ENCODE data around the gene DBI.
"Not testable (repeated sequence)": the region's sequence is repeated elsewhere in the genome, so short reads cannot be mapped to it uniquely, and the experiment has no call there.

Gene DBI

DNA sequence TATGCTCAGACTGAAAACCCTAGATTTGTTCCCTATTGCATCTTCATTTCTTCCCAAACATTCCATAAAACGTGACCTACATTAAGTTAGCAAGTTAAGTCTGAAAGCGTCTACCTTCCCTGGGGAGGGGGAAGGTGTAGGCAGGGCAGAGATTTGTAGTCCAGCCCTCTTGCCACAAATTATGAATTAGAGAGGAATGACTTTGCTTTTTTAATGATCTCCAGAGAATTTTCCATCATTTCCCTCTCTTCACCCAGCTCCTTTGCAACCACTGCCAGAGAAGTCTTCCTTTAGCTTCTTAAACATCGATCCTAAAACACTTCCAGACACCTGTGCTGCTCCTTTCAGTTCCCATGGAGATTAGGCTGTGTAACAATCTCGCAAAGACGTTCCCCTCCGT lies 1.3 kb upstream of the DBI start:
- DNase-seq (ENCODE audit: low spot score), result no peak

GRCh38 chr2:119366161-119366648 lies 572 bp upstream of the DBI start:
- no peak for DNase-seq (ENCODE audit: low spot score)

GRCh38 chr2:119367472-119368099 lies 809 bp downstream of the DBI start:
- DNase-seq (ENCODE audit: low spot score), result peak; percentile 9

GRCh38 chr2:119369845-119370244 lies 3.1 kb downstream of the DBI start:
- no peak for DNase-seq (ENCODE audit: low spot score)

DNA sequence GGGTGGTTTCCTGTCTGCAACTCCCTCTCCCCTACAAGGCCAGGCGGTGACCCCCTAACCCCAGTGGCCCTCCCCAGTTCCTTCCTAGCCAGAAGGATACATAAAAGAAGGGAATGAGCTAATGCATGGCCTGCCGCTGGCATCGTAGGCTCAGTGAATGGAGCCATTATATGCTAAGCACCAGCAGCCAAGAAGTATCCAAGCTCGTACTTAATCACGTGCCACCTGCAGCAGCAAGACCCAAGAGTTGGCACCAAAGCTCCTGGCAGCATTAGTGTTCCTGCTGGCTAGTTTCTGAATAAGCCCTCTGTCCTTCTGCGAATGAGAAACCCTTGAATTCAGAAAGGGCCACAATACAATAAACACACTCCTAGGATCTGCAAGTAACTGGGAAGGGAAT lies 4.3 kb downstream of the DBI start:
- no peak for DNase-seq (ENCODE audit: low spot score)

DNA sequence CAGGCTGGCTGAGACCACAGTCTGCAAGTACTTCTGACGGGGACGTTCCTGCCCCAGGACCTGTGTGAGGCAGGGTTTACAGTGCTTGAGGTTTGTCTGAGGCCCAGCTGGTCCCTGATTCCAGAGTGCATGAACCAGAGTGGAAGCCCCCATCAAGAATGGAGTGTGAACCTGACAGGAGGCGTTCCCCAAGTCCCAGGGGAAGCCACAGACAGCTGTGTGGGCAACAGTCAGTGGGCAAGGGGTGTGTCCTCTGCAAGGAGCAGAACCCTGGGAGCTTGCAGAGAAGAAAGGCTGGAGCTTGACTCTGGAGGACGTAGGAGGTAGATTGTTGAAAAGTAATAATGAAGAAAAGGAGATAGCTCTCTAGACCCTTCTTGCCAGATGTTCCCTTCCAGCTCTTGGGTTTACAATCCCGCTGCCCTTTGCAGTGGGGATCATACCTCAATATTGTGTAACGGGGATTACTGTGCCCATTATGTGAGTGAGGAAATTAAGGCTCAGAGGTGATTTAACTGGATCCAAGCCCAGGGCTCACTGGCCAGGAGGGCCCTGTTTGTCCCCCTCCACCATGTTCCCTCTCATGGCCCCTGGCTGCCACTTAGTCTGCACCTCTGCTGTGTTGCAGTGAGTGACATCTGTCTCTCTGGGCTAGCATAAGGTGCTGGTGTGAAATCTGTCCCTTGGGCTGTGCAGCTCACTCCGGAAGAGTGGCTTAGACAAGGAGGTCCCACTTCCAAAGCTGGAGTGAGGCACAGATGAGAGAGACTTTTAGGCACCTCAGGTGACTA lies 6.2 kb downstream of the DBI start:
- DNase-seq (ENCODE audit: low spot score), result no peak

- DNase-seq (ENCODE audit: low spot score), result not testable (repeated sequence)
Measured at GRCh38 chr2:119373907-119374745, 7.3 kb downstream of the DBI start.

DNA sequence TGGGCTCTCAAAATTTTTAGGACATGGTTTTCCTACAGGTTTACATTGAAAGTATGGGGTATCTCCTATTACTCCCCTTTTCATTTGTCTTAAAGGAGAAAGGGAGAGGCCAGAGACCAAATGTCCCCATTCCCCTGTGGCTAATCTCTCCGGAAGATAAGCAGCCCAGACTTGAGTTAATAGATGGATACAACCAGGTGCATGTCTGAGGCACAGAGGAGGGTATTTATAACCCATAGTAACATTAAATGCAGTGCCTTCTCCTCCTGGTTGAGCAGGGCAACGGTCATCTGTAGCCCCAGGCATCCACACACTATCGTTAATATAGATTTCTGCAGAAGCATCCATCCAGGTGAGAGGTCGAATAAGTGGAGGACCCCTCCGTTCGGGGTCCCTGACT lies 9.6 kb downstream of the DBI start:
- not testable (repeated sequence) for DNase-seq (ENCODE audit: low spot score)

GRCh38 chr2:119376810-119377209 lies 10.0 kb downstream of the DBI start:
- DNase-seq (ENCODE audit: low spot score), result no peak

GRCh38 chr2:119377294-119377992 lies 10.7 kb downstream of the DBI start:
- DNase-seq (ENCODE audit: low spot score), result no peak

GRCh38 chr2:119377993-119378345 lies 11.2 kb downstream of the DBI start:
- DNase-seq (ENCODE audit: low spot score), result no peak

DNA sequence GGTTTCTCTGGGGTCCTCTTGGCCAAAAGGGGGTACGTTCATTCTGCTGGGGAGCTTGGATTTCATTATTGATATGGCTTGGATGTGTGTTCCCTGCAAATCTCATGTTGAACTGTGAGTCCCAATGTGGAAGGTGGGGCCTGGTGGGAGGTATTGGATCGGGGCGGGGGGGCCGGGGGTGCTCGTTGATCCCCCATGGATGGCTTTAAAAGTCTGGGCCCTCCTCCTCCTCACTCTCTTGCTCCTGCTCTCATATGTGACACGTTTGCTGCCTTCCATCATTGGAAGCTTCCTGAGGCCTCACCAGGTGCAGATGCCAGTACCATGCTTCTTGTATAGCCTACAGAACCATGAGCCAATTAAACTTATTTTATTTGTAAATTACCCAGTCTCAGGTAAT lies 11.8 kb downstream of the DBI start:
- DNase-seq (ENCODE audit: low spot score), result no peak

DNA sequence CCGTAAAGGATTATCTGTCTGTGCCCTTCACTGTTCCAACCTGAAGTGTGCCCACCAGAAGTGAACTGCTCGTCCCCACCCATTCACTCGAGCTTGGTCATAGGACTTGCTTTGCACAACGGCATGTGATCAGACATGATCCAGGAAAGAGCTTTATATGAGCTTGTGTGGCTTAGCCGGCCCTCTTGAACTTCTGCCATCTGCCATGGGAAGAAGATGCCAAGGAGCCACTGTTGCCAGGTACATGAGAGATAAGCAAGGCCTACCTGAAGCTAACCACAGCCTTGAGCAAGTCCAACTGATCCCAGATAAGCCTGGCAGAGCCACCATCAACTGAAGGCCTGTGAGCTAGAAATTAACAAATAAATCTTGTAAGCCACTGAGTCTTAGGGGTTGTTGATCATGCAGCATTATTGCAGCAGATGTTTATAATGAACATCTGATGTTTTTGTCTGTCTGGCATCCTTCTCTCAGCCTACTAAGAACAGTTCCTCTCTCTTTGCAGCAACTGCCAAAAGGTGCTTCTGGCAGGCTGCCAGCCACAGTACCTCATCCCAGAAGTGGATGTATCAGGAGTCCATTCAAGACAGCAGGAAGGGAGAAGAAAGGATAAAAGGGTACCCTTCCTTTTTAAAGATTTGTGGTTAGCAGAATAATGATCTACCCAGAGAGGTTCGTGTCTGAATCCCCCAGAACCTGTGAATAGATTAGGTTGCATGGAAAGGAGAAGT lies 16.8 kb downstream of the DBI start:
- no peak for DNase-seq (ENCODE audit: low spot score)

DNA sequence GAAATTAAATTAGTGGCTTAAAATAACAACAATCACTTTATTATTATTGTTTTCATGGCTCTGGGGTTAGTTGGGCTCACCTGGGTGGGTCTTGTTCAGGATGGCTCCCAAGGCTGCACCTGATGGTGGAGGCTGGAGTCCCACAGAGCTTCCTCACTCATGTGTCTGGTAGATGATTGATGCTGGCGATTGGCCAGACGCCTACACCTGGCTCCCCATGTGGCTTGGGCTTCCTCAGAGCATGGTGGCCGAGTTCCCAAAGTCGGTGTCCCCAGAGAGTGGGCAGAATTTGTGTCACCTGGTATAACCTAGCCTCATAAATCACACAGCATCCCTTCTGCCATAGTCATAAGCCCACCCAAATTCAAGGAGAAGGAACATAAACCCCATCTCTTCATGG lies 18.2 kb downstream of the DBI start:
- no peak for DNase-seq (ENCODE audit: low spot score)

GRCh38 chr2:119385466-119385865 lies 18.7 kb downstream of the DBI start:
- no peak for DNase-seq (ENCODE audit: low spot score)

DNA sequence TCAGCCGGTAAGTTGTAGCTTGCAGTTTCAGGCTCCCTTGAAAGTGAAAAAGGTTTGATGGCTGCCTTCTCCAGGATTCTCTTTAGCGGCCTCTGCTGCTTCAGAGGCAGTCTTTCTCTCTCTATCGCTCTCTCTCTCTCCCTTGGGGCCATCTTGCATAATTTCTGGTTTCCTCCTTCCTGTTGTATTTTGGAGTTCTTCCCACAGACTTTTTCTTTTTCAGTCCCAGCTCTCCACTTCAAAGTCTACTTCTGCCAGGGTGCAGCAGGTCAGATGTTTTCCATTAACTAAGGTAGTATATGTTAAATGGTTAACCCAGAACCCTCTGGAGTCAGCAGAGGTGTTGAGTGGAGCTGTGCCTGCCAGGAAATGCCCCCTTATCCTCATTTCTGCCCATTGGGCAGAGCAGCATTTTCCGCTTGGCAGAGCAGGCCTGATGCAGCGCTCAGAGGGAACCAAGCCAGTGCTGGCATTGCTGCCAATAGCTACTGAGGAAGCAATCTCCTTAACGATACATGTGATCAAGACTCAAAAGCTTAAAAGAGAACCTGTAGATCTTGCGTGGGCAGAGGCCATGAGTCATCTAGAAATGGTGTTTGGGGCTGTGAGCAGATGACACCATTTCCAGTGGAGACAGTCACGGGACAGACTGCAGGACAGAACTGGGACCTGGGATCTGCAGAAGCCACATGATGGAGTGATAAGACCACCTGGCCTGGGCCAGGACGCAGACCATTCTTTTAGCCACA lies 20.8 kb downstream of the DBI start:
- DNase-seq (ENCODE audit: low spot score), result no peak

DNA sequence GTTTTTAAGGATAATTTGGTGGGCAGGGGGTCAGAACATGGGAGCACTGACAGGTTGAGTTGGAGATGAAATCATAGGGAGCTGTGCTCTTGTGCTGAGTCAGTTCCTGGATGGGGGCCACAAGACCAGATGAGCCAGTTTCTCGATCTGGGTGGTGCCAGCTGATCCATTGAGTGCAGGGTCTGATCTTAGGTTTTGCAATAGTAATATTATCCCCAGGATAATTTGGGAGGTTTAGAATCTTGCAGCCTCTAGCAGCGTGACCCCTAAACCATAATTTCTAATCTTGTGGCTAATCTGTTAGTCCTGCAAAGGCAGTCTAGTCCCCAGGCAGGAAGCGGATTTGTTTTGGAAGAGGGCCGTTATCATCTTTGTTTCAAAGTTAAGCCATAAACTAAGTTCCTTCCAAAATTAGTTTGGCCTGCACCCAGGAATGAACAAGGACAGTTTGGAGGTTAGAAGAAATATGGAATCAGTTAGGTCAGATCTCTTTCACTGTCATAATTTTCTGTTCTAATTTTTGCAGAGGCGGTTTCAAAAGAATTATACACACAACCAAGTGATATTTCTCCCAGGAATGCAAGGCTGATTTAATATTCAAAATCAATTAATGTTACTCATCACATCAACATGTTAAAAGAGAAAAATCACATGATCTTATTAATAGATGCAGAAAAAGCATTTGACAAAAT lies 23.0 kb downstream of the DBI start:
- DNase-seq (ENCODE audit: low spot score), result no peak

DNA sequence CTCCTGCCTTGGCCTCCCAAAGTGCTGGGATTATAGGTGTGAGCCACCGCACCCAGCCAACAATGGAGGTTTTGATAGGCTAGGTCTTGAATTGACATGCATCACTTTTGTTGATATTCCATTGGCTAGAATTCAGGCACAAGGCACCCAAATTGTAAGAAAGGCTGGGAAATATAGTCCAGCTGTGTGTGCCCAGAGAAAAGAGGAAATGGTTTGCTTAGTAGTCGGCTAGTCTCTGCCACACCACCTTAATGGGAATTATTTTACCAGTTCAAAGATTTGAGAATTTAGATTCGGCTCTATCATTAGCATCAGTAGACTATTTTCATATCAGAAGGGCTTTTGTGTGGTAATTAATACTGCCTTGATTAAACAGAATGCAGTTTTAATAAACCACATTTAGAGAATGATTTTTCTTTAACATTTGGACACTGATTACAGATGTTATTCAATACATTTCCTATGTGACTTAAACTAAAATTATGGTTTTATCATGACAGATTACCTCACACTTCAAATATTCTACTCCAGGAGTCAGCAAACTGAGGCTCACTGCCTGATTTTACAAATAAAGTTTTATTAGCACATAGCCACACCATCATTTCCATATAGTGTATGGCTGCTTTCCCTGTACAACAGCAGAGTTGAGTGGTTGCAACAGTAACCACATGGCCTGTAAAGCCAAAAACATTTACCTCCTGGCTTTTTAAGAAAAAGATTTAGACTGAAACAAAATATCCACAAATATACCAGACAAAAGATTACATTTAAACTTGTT lies 27.4 kb downstream of the DBI start:
- DNase-seq (ENCODE audit: low spot score), result no peak

- no peak for DNase-seq (ENCODE audit: low spot score)
Measured at GRCh38 chr2:119397196-119397595, 30.4 kb downstream of the DBI start.

All from CD4-positive, alpha-beta T cell treated with Interleukin-6 at 100 ng/mL for 8 hours (primary cell).